Measurements from ENCODE around the gene FHIT. TPM values are rescaled to one million over a fixed set of nuclear protein-coding genes. Genes with fewer than 3 reads are reported as not detected.

FHIT gene
- total and polyA plus RNA-seq, 4 donors: 2.6 to 21.3 (median 8.7) TPM

GRCh38 chr3:60393946-60394345 is 857.3 kb downstream of the FHIT start:
- H3K27ac ChIP-seq (ENCODE audit: low read depth in 1 of 2, low read length in 1 of 2): no peak overlapping the region
- peaks cover 0 to 2% (median 0%) of the 10 kb centered on the region in 4 donors for H3K9me3 ChIP-seq (ENCODE audit: control insufficient read depth in 4 of 4, insufficient read depth in 3 of 4, low read length in 3 of 4)
- no peaks in the 10 kb centered on the region for H3K36me3 ChIP-seq (ENCODE audit: control insufficient read depth in 4 of 4, insufficient read depth in 4 of 4, low read length in 4 of 4)
- no peaks in the 10 kb centered on the region for H3K27me3 ChIP-seq (ENCODE audit: control insufficient read depth in 3 of 3, insufficient read depth in 3 of 3, low read length in 2 of 3)
- no peak overlapping the region for H3K9ac ChIP-seq (ENCODE audit: insufficient read depth in 1 of 2, low read length in 2 of 2)
- H3K4me3 ChIP-seq: no peak overlapping the region
- DNase-seq (no peak), ATAC-seq (ENCODE audit: insufficient read depth, low FRiP score) (no peak)
- no peaks in the 10 kb centered on the region for H3K4me1 ChIP-seq (ENCODE audit: control insufficient read depth in 5 of 5, insufficient read depth in 5 of 5, low read length in 5 of 5)
- TF ChIP-seq CTCF (IDR thresholded peaks at IDR 0.05; ENCODE audit: control extremely low read depth, extremely low read depth): no peak
- 81 to 87% methylated on average over 1 of the region's 1 CpG for WGBS, 2 donors

- no peaks in the 10 kb centered on the region for H3K36me3 ChIP-seq (ENCODE audit: control insufficient read depth in 4 of 4, insufficient read depth in 4 of 4, low read length in 4 of 4)
- no peak for TF ChIP-seq CTCF (IDR thresholded peaks at IDR 0.05; ENCODE audit: control extremely low read depth, extremely low read depth)
- H3K9ac ChIP-seq (ENCODE audit: insufficient read depth in 1 of 2, low read length in 2 of 2): no peak overlapping the region
- ATAC-seq (ENCODE audit: insufficient read depth, low FRiP score): no peak
- H3K9me3 ChIP-seq (ENCODE audit: control insufficient read depth in 4 of 4, insufficient read depth in 3 of 4, low read length in 3 of 4): peaks cover 0 to 2% (median 0%) of the 10 kb centered on the region in 4 donors
- no peaks in the 10 kb centered on the region for H3K27me3 ChIP-seq (ENCODE audit: control insufficient read depth in 3 of 3, insufficient read depth in 3 of 3, low read length in 2 of 3)
- 89 to 94% methylated on average over 2 of the region's 2 CpGs for WGBS, 2 donors
- DNase-seq: no peak
- no peak overlapping the region for H3K27ac ChIP-seq (ENCODE audit: low read depth in 1 of 2, low read length in 1 of 2)
- no peak overlapping the region for H3K4me3 ChIP-seq
- H3K4me1 ChIP-seq (ENCODE audit: control insufficient read depth in 5 of 5, insufficient read depth in 5 of 5, low read length in 5 of 5): no peaks in the 10 kb centered on the region
Measured at GRCh38 chr3:60392501-60392900, 858.8 kb downstream of the FHIT start.

GRCh38 chr3:60391292-60391691 is 860.0 kb downstream of the FHIT start:
- H3K9ac ChIP-seq (ENCODE audit: insufficient read depth in 1 of 2, low read length in 2 of 2): no peak overlapping the region
- H3K27ac ChIP-seq (ENCODE audit: low read depth in 1 of 2, low read length in 1 of 2): no peak overlapping the region
- H3K4me3 ChIP-seq: no peak overlapping the region
- peaks cover 0 to 2% (median 0%) of the 10 kb centered on the region in 4 donors for H3K9me3 ChIP-seq (ENCODE audit: control insufficient read depth in 4 of 4, insufficient read depth in 3 of 4, low read length in 3 of 4)
- ATAC-seq (ENCODE audit: insufficient read depth, low FRiP score): no peak
- 62 to 90% methylated on average over 1 of the region's 1 CpG for WGBS, 2 donors
- no peaks in the 10 kb centered on the region for H3K27me3 ChIP-seq (ENCODE audit: control insufficient read depth in 3 of 3, insufficient read depth in 3 of 3, low read length in 2 of 3)
- DNase-seq: no peak
- no peaks in the 10 kb centered on the region for H3K4me1 ChIP-seq (ENCODE audit: control insufficient read depth in 5 of 5, insufficient read depth in 5 of 5, low read length in 5 of 5)
- no peaks in the 10 kb centered on the region for H3K36me3 ChIP-seq (ENCODE audit: control insufficient read depth in 4 of 4, insufficient read depth in 4 of 4, low read length in 4 of 4)
- TF ChIP-seq CTCF (IDR thresholded peaks at IDR 0.05; ENCODE audit: control extremely low read depth, extremely low read depth): no peak

- ATAC-seq (ENCODE audit: insufficient read depth, low FRiP score) (no peak), DNase-seq (no peak)
- Histone ChIP-seq H3K9ac (ENCODE audit: insufficient read depth in 1 of 2, low read length in 2 of 2) (no peak overlapping the region), H3K4me3 (no peak overlapping the region), H3K36me3 (ENCODE audit: control insufficient read depth in 4 of 4, insufficient read depth in 4 of 4, low read length in 4 of 4) (no peaks in the 10 kb centered on the region), H3K27me3 (ENCODE audit: control insufficient read depth in 3 of 3, insufficient read depth in 3 of 3, low read length in 2 of 3) (no peaks in the 10 kb centered on the region), H3K27ac (ENCODE audit: low read depth in 1 of 2, low read length in 1 of 2) (no peak overlapping the region), H3K4me1 (ENCODE audit: control insufficient read depth in 5 of 5, insufficient read depth in 5 of 5, low read length in 5 of 5) (peaks cover 0 to 2% (median 0%) of the 10 kb centered on the region in 5 donors), H3K9me3 (ENCODE audit: control insufficient read depth in 4 of 4, insufficient read depth in 3 of 4, low read length in 3 of 4) (no peaks in the 10 kb centered on the region)
- TF ChIP-seq CTCF (IDR thresholded peaks at IDR 0.05; ENCODE audit: control extremely low read depth, extremely low read depth): no peak
- 93 to 94% methylated on average over 2 of the region's 2 CpGs for WGBS, 2 donors
Measured at GRCh38 chr3:60388731-60389130, 862.5 kb downstream of the FHIT start.

Data from lung (tissue), 12 donors.